Esophagus mucosa (tissue), 1 donor: Measurements from ENCODE around the gene PSORS1C1. TPM values are rescaled to one million over a fixed set of nuclear protein-coding genes. Genes with fewer than 3 reads are reported as not detected.
"Not testable (repeated sequence)": the region's sequence is repeated elsewhere in the genome, so short reads cannot be mapped to it uniquely, and the experiment has no call there.

Experiments
- ATAC-seq: fragments of 200-7000 bp; cut with Tn5 transposase; one replicate; pipeline ENCODE4 v1.9.1; 2020
- total RNA-seq: library from RNA; stranded (reverse); gene quantifications from one replicate; pipeline ENCODE4 v1.2.4, GENCODE V29; 2023
- donor health status: DM: yes; HTN: yes; CAD: no.

The PSORS1C1 gene
- total RNA-seq, 1 donor from 2014 or later, result 0.20 TPM

- ATAC-seq, result peak; percentile 64
Observed at GRCh38 chr6:31158863-31159855, 44.6 kb downstream of the PSORS1C1 start.

DNA sequence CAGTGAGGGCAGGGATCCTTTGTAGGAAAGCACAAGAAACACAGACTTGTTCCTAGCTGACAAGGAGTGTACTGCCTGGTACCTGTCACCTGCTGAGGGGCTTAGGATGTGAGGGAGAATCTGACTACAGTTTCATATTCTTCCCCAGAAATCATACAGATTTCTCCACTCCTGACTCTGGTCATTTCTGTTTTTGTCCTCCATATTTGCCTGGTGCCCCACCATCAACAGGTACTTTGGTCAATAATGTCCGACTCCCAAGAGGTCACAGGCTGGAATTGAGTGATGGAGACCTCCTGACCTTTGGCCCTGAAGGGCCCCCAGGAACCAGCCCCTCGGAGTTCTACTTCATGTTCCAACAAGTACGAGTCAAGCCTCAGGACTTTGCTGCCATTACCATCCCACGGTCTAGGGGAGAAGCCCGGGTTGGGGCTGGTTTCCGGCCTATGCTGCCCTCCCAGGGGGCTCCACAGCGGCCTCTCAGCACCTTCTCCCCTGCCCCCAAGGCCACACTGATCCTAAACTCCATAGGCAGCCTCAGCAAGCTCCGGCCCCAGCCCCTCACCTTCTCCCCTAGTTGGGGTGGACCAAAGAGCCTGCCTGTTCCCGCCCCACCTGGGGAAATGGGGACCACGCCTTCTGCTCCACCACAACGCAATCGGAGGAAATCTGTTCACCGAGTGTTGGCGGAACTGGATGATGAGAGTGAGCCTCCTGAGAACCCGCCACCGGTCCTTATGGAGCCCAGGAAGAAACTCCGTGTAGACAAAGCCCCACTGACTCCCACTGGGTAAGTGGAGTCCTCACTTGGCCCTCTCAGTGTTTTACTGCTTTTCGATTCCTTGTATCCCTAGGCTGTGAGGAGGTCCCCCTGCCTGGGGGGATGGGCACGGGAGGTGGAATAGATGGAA is 46.9 kb downstream of the PSORS1C1 start:
- no peak for ATAC-seq

- ATAC-seq, result no peak
Observed at GRCh38 chr6:31162463-31163165, 48.0 kb downstream of the PSORS1C1 start.

- no peak for ATAC-seq
Observed at GRCh38 chr6:31163922-31164321, 49.3 kb downstream of the PSORS1C1 start.

DNA sequence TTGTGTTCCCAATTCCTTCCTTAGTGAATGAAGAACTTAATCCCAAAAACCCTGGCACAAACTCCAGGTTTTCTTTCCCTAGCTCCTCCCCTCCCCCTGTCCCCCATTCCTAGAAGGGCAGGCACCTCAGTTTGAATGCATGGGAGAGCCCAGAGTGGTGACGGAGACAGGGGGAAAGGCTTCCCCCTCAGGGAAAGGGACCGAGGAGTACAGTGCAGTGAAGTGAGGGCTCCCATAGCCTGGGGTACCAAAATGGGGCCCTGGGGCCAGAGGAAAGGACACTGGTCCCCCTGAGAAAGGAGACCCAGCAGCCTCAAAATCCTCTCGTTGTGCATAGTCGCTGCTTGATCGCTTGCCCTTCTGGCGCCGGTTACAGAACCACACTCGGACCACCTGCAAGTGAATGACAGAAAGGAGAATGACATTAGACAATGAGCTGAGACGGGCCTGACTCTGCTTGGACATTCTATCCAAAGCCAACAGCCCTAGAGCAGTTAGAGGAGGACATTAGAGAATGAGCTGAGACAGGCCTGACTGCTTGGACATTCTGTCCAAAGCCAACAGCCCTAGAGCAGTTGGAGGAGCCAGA is 50.0 kb downstream of the PSORS1C1 start:
- not testable (repeated sequence) for ATAC-seq

- ATAC-seq, result not testable (repeated sequence)
Observed at GRCh38 chr6:31165064-31165832, 50.6 kb downstream of the PSORS1C1 start.

GRCh38 chr6:31165986-31166385 is 51.4 kb downstream of the PSORS1C1 start:
- no peak for ATAC-seq

GRCh38 chr6:31168606-31169005 is 54.0 kb downstream of the PSORS1C1 start:
- no peak for ATAC-seq

DNA sequence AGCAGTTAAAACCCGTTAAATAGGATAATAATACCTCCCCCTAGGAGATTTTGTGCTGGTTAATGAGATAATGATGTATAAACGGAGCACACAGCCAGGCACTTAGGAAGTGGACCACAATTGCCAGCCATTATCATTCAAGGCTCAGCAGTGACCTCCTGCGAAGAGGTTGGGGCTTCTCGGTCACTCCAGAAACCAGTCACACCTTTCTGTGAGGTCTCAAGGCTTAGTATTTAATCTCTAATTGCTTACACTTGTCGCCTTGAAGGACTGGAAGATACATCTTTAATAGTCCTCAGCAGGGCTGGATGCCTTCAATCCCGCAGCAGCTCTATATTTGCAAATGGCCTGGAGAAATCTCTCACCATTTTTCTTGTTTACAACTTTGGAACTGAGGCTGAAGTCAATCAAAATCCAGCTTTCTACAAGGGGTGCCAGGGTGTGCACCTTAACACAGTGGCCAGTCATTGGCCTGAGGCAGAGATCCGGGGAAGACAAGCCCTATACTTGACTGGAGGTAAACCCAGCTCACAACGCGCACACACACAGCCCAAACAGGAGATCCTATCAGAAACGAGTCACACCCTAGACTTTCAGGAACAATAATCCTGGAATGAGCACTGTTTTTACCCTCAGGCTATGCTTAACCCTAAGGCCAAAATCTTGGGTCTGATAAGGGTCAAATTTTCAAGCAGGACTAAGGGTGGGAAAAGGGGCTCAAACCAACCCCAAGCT is 54.7 kb downstream of the PSORS1C1 start:
- ATAC-seq, result peak; percentile 17

- ATAC-seq, result peak; percentile 6
Observed at GRCh38 chr6:31169858-31170599, 55.4 kb downstream of the PSORS1C1 start.

- no peak for ATAC-seq
Observed at GRCh38 chr6:31170600-31170881, 55.9 kb downstream of the PSORS1C1 start, which contains the start of gene POU5F1. Gene POU5F1 (minus strand): TSS chr6:31170682. CDS start chr6:31170620, 62 bp downstream.

DNA sequence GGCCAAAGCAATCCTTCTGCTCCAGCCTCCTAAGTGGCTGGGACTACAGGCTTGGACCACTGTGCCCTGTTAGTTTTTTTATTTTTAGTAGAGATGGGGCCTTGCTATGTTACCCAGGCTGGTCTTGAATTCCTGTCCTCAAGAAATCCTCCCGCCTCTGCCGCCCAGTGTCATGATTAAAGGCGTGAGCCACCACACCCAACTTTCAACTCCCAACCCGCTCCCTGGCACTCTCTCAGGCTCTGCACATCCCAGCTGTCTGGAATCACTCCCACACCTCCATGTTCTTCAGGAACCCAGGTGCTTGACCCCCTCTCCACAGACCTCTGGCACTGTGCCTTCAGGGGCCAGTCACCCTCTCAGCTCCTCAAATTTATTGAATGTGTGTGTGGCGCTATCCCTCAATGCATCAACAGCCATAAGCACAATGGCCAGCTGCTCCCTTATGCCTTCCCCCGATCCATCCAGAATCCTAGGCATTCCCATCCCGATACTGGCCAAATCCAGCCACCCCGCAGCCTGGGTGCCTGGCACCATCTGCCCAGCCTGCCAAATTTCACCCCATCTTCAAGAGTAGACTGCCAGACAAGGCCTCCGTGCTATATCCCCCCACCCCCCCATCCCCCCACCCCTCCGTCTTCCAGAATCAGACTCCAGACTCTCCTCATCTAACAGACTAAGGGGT is 56.5 kb downstream of the PSORS1C1 start:
- no peak for ATAC-seq

DNA sequence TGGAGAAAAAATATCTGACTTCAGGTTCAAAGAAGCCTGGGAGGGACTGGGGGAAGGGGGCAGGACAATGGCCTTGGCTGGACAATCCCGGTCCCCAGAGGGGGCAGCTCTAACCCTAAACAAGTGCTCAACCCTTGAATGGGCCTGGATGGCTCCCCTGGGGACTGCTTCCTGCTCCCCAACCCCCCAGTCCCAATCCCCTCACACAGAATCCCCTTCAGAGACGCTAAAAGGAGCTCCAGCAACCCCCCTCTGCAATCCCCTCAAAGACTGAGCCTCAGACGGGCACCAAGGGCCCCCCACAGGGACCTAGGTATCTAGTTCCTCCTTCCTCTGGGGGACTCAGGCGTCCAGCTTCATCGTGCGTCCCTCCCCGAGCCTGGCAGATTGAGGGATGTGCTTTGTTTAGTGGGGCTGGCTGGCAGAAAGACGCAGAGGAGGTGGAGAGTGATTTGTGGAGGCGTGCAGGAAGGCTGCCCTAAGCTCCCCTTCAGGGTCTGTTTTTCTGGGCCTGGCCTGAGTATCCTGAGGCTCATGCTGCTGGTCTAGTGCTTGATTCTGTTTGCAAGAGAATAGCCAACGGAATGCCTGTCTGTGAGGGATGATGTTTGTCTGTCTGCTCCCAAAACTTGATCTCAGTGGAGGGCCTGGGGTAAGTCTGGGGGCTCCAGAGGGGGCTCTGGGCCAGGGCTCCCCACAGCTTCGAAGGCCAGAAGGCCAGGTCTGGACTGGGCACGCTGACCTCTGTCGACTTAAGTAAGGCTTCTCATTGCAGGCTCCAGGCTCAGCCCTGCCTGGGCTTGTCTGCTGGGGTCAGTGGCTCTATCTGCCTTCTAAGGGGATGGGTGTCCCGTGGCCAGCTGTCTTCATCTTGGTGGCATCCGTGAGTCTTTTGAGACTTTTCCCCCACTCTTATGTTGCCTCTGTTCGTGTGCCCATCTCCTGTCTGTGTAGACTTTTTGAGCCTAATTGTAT is 57.6 kb downstream of the PSORS1C1 start:
- no peak for ATAC-seq

DNA sequence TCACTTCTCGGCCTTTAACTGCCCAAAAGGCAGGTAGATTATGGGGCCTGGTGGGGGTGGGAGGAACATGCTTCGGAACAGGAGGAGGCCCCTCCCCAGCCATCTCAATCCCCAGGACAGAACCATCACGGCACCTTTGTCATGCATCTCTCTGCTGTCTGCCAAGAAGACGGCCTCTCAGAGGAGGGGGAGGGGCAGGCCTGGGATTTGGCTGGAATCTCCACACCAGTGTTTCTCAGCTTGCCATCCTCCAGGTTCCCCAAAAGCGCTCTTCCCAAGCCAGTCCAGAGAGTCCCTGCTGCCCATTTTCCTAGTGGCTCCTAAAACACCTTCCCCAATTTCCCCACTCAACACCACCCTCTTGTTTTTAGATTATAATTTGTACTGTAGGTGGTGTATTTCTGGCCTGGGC is 58.4 kb downstream of the PSORS1C1 start:
- no peak for ATAC-seq

- ATAC-seq, result no peak
Observed at GRCh38 chr6:31173406-31173805, 58.8 kb downstream of the PSORS1C1 start.

GRCh38 chr6:31174378-31174777 is 59.8 kb downstream of the PSORS1C1 start:
- no peak for ATAC-seq

- ATAC-seq, result no peak
Observed at GRCh38 chr6:31175971-31176370, 61.4 kb downstream of the PSORS1C1 start.
